ENCODE results near the gene C19orf47.
A peak's percentile ranks its signal among the peaks of the same experiment; 100 is the strongest.

C19orf47 gene

DNA sequence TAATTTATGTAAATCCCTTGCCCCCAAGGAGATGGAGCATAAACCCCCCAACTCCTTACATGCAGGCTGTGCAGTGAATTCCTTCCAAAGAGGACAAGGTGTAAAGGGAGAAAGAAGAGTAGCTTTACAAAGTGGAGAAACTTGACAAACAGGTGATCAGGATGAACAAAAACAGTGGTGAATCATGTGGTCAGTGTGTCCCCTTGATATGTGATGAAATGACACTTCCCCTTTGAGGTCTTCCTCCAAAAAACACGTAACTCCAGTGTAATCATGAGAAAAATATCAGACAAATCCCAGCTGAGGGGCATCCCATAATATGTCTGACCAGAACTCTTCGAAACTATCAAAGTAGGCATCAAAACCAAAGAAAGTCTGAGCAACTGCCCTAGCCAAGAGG, 33.5 kb downstream of the C19orf47 start:
- no peak for DNase-seq

DNA sequence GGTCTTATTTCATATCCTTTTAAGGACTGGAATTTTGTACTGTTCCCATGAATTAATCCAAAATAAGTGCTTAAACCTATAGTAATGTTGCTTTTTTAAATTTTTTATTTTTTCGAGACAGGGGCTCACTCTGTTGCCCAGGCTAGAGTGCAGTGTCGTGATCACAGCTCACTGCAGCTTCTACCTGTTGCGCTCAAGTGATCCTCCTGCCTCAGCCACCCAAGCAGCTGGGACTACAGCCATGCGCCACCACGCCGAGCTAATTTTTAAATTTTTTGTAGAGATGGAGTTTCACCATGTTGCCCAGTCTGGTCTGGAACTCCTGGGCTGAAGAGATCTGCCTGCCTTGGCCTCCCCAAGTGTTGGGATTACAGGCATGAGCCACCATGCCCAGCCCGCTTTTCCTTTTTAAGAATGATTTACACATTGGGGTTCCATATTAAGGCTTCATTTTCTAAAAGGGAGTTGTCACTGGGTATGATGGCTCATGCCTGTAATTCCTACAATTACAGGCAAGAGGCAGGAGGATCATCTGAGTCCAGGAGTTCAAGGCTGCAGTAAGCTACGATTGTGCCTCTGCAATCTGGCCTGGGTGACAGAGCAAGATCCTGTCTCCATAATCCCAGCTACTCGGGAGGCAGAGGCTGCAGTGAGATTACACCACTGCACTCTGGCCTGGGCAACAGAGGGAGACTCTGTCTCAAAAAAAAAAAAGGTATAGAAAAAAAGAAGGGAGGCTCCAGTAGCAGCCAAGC, 34.8 kb downstream of the C19orf47 start:
- no peak for DNase-seq

DNA sequence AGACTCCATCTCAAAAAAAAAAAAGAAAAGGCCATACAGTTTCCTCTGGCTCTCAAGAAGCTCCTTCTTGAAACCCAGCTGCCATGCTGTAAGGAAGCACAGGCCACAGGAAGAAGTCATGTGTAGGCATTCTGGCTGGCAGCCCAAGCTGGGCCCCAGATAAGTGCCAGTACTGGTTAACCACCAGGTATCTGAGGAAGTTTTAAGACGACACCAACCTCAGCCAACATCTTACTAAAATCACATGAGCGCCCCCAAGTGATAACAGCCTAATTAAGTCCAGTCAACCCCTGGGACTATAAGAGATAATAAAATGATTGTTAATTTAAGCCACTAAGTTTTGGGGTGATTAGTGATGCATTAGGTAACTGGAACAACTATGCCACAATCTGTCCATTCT, 35.7 kb downstream of the C19orf47 start:
- no peak for DNase-seq

DNA sequence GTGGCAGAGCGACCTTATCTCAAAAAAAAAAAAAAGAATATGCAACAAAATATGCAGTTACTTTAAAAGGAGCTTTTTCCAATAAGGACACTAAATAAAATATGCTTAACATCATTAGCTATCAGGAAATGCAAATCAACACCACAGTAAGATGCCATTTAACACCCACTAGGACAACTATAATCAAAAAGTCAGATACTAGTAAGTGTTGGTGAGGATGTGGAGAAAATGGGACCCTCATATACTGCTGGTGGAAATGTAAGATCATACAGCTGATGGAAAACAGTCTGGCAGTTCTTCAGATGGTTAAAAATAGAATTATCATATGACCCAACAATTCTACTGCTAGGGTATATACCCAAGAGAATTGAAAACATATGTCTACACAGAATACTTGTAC, 38.5 kb downstream of the C19orf47 start:
- DNase-seq: no peak

DNA sequence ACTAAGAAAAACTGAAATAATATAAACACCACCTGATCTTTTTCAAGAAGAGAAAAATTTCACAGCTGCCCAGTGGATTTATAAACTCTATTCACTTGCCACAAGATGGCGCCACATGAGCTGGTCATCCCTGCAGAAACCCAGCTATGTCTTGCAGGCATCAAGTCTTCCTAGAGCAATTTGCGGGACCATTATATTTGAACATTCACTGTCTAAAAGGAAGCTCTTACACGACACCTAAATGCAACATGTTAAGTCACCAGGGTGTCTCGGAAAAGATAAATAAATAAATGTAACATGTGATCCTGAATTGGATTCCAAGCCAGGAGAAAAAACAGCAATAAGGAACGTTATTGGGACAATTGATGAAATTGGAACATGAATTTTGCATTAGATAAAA, 42.8 kb downstream of the C19orf47 start:
- DNase-seq: peak; percentile 11 to 86 (median 83)

DNA sequence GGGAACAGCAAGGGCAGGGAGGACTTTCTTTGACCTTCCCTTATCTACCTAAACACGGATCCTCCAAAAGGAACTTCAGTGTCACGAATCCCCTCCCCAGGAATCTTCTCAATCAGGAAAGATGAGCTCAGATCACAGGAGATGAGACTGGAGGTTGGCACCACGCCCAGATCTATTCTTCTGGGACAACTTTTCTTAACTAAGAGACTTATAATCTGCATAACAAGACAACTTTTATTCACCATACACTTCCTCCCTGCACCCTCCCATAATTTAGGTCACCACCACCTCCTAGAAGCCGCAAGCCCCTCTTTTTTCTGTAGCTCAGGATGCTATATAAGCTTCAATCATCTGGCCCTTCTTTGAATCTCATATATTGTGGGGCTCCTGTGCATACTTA, 43.9 kb downstream of the C19orf47 start:
- no peak for DNase-seq

DNA sequence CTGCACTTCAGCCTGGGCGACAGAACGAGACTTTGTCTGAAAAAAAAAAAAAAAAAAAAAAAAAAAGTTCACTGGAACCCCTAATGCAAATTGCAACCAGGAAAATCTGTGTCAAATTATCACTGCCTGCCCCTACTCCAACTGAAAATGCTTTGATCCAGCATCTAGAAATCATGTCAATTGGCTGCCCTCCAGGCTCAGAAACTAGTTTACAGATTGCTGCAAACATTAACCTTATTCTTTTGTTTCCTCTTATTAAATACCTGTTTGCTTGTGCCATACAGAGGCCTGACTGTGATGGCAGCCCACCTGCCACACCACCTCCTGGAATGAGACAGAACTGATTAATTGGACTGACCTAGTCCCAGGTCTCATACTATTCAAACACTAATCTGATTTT, 44.4 kb downstream of the C19orf47 start:
- DNase-seq: no peak

DNA sequence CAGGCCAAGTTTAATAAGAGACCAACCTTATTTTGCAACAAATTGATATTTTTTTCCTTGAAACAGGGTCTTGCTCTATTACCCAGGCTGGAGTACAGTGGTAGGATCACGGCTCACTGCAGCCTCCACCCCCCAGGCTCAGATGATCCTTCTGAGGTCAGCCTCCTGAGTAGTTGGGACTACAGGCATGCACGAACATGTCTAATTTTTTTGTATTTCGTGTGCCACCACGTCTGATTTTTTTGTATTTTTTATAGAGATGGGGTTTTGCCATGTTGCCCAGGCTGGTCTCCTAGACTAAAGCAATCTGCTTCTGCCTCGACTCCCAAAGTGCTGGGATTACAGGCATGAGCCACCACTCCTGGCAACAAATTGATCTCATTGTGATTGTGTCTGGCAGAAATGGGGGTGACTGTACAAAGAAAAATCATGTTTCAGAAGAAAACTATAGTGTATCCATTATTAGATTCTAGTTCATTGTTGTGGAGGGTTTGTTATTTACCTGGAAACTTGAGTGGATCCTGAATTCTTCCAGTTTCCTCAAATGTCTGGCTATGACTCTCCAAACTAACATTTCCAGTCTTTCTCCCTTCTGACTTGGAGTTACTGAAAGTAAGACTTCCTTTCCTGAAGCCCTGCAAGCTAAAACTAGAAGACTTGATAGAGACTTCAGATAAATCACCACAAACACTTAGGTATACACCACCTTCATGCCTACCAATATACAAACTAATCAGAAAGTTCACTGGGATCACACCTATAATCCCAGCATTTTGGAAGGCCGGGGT, 45.8 kb downstream of the C19orf47 start:
- no peak for DNase-seq

DNA sequence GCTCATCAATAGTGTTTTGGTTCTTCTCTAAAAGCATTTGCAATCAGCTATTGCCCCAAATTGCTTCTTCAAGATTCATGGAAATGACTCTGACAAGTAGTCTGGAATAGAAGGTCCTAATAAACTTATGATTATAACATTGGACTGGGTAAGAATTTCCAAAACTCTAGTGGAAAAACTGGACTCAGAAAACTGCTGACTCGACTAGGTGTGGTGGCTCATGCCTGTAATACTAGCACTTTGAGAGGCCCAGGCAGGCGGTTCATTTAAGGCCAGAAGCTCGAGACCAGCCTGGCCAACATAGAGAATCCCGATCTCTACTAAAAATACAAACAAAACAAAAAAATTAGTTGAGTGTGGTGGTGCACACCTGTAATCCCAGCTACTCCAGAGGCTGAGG, 47.5 kb downstream of the C19orf47 start:
- DNase-seq: no peak

DNA sequence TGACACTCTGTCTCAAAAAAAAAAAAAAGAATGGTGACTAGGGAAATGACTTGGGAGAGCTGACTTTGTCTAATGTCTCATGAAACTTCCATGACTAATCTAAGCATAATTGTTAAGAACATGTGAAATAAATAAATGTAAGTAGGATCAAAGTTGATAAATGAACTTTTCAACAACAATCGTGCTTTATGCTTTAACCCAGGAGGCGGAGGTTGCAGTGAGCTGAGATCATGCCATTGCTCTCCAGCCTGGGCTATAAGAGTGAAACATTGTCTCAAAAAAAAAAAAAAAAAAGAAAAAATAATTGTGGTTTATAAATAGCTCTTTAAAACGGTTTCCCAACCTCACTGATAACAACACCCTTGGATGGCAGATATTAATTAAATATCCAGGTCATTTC, 50.2 kb downstream of the C19orf47 start:
- DNase-seq: no peak

DNA sequence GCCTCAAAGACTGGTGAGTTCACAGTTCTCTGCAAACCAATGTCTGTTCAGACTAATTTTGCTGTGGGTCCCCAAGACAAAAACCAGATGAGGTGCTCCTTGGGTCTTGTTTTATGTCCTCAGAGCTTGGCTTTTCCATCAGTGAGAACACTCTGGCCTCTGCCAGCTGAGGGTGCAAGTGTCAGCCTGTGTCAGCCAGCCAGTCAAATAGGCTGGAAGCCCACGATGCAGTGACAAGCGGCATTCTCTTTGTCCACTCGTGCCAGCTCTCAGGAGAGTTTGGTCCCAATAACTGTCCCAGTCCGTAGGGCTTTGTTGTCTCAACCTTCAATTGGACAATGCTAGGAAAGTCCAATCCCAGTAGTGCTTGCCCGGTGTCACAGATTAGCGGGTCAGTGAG, 53.6 kb downstream of the C19orf47 start:
- DNase-seq: no peak

DNA sequence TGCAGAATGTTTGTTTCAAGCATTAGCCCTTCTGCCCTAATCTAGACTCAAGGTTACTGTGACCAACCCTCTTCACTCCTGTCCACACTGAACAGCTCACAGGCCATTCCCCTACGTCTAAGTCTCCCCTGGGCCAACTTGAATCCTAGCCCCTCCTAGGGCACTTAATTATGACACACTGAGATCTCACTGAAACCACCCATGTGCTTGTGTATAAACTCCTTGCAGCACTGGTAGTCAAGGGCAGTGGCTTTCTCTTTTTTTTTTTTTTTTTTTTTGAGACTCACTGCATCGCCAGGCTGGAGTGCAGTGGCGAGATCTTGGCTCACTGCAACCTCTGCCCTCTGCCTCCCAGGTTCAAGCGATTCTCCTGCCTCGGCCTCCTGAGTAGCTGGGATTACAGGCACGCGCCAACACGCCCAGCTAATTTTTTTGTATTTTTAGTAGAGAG, 61.2 kb downstream of the C19orf47 start:
- no peak for DNase-seq

DNA sequence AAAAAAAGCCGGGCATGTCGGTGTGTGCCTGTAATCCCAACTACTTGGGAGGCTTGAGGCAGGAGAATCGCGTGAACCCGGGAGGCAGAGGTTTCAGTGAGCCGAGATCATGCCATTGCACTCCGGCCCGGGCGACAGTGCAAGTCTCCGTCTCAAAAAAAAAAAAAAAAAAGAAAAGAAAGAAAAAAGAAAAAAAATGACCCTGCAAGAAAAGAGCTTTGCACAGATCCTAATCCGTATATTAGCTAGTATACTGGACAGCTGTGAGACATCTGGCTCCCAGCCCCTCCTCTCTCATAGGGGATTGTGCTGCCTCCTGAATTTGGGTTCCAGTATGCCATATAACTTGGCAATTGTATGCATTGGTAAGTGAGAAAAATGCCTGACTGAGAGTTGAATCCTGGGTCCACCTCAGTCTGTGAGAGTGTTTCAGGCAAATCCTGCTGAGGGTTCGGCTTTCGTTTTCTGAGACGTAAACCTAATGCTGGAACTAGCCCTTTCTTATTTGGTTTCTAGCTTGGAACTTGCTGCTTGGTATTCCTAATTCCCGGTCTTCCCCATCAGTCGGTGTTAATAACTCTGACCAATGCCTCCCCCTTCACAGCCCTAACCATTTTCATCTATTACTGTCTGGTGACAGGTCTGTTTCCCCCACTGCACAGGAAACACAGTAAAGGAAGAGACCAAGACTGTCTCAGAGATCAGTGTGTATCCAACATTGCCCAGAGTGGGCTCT, 61.8 kb downstream of the C19orf47 start:
- DNase-seq: no peak

DNA sequence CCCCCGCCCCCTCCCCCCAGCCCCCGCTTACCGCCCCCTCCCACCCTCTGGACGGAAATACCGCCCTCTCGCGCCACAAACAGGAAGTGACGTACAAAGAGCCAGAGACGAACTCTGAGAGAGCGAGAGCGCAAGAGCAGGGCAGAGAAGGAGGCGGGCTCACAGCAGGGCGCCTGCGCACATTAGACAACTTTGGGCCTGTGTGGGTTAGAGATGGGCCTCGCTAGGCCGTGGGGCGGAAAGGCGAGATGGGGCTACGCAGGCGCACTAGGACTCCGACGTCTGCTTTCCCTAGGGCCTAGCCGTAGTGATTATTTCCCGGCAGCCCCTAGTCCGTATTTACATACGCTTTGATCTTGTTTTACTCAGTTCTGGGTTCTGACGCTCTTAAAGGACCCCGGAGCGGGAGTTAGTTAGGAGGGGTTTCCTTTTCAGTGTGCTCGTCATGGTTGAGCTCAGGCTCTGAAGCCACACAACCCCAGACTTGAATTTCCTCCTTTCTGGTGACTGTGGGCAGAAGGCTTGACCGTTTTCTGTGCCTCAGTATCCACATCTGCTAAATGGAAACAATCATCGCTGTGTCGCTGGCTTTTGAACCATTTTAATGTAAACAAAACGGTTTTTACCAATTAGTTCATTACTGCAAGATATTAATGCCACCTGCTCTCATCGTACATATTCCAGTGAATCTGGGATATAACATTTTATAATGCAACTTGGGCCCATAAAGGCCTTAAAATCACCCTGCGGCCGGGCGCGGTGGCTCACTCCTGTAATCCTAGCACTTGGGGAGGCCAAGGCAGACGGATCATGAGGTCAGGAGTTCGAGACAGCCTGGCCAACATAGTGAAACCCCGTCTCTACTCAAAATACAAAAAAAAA, 62.6 kb downstream of the C19orf47 start:
- DNase-seq: peak; percentile 98 to 99 (median 99)

DNA sequence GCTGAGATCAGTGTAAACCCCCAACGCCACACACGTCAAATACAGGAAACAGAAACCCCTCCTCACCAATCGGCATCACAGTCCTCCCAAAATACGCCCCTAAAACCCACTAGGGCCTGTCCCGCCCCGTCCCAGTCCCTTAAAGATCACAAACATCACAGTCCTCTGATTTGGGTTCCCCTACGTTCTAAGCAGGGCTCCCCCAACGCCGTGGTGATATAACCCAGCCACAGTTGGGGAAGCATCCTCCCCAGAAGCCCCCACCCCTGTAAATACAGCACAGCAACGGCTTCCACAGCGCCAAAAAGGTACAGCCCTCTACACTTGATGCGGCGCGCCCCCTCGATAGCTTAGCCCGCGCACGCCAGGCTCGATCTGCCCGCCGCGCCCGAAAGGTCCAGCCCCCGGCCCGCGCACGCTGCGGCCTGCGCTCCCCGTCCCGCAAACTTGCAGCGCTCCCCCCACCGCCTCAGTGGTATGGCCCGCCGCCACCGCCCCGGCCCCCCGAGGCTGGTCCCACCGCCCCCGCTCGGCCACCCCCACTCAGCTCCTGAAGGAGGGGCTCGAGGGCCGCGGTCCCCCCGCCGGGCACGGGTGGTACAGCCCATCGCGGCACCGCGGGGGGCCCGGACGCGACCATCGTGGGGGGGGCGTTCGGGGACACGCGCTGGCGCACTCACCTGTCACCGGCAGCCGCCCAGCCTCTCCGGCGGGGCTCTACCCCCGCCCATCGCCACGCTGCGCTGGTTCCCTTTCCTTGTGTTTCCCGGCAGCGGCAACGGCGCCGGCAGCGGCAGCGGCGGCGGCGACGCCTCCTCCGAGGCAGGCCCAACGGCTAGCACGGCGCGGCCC, 63.5 kb downstream of the C19orf47 start, which contains the start of gene AKT2:
AKT2 (minus strand) TSS at position 845 of the 852 bp plus-strand sequence. CDS start 20,078 bp downstream, outside the sequence.
- peak; percentile 89 to 93 (median 93) for DNase-seq

DNA sequence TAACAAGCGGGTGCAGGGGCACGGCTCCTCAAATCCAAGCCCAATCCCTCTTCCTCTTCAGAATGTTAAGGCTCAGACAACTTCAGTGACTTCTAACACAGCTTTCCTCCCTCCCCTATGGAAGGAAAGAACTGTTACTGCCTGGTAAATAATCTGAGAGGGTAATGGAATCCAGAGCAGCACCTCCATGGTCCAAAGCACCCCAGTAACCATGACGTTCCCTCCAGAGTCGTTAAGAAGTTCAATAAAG, 64.0 kb downstream of the C19orf47 start:
- DNase-seq: no peak

DNA sequence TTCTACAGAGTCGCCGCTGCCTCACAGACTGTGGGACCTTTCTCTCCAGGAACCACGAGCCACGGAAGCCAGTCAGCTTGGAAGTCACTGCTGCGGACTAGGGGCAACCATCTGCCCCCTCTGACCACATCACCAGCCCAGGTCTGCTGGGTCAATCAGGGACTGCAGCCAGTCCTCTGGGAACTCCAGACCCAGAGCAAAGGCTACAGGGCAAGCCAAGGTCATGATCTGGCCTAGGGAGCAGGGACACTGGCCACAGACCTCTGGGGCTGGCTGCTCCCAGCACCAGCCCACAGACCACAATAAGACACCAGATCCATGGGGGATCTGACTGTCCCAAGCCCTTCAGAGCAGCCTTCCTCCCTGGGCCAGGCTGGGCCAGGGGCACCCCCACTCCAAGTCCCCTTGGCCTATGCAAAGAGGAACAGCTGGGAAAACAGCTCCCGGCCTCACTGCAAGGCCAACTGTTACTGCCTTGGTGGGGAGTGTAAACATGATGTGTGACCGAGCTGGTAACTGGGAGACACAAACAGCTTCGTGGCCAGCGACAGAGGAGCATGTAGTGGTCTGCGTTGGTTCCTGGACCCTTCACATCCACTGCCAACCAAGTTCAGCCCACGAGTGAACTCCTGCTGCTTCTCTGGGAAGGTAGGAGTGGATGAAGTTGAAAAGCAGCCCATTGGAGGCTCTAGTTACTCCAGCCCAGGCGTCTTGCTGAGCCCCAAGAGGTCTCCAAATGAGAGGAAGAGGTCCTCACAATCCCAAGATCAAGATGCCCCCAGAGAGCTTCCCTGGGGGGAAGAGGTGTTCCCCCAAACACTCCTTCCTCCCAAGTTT, 64.6 kb downstream of the C19orf47 start:
- DNase-seq: no peak

DNA sequence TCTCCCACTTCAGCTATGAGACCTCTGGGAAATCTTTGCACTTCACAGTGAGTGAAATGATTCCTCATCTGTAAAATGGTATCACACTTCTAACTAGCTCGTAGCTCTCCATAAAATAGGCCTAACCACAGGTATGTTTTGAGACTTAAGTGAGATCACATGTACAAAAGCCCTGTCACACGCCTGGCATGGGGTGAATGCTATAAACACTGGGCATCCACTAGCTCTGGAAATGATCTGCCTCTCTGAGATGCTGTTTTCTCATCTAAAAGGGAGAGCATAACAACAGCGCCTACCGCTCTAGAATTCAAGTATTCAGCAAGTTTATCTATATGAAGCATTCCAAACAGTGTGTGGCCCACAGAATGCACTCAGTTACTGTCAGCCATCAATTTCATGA, 65.3 kb downstream of the C19orf47 start:
- no peak for DNase-seq

DNA sequence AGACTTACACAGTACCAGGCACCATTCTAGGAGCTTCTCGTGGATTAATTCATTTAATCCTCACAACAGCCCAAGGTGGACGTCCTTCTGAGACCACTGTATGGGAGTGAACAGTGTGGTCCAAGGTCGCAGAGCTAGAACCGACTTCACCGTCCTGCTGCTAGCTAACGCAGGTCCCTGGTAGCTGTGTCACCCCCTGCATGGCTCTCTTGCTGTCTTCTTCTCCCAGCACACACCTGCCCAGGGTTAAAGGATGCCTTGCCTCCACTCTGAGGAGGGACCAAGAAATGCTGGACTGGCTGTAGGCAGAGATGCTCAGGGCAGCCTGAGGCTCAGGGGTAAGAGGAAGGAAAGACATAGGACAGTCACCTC, 66.0 kb downstream of the C19orf47 start:
- DNase-seq: no peak

DNA sequence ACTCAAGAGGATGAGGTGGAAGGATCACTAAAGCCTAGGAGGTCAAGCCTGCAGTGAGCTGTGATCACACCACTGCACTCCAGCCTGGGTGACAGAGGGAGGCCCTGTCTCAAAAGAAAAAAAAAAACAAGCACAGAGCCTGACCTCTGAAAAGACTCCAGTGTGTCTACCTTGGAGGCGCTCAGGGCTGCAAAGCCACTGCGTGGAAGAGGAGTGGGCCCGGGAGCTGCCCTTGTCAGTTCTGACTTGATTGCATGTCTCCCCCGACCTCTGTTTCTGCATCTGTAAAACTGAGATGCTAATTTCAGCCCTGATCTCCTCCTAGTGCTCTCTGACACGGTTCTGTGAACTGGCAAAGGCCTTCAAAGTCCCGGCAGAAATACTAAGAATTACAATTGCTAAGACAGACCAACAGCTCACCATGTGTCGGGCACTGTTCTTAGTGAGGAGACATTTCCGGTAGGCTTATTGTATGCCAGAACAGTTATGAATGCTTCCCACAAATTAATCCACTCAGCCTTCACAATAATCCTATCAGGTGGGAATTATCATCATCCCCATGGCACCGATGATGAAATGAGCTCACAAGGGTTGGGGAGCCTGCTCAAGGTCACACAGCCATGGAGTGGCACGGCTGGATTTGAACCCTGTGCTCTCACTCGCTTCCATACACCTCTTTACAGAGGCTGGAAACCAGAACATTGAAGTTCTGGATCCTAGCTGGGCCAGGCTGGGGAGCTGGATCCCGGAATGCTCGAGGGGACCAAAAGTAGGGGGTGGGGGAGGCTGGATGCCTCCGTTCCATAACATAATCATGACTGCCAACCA, 66.6 kb downstream of the C19orf47 start:
- no peak for DNase-seq
